GM23248 (cell line): ENCODE data around the gene EGFL7. TPM values are rescaled to one million over a fixed set of nuclear protein-coding genes. Genes with fewer than 3 reads are reported as not detected.

Source experiments
- DNase-seq: peaks from one replicate; pipeline ENCODE4 v3.0.0-alpha.2; 2015
- H2AFZ ChIP-seq: fragments of 200-600 bp; sonication (generic); 2 replicates; pipeline ENCODE4 v1.6.1; 2016; ENCODE audit warnings: antibody characterized with exemption
- H3F3A ChIP-seq: fragments of 200-600 bp; sonication (generic); 2 replicates; pipeline ENCODE4 v1.6.1; 2016; ENCODE audit warnings: mild to moderate bottlenecking, antibody characterized with exemption, mixed run types; ENCODE audit not compliant: insufficient read depth
- H3K27ac ChIP-seq: fragments of 200-600 bp; sonication (generic); 2 replicates; pipeline ENCODE4 v1.5.1; 2016; ENCODE audit warnings: mild to moderate bottlenecking
- H3K27me3 ChIP-seq: fragments of 200-600 bp; sonication (generic); replicated peaks from 2 replicates; pipeline ENCODE4 v1.6.1; 2016; ENCODE audit warnings: mild to moderate bottlenecking; ENCODE audit not compliant: insufficient read depth
- H3K36me3 ChIP-seq: fragments of 200-600 bp; sonication (generic); 2 replicates; pipeline ENCODE4 v1.6.1; 2016; ENCODE audit warnings: low read depth, mild to moderate bottlenecking
- H3K4me1 ChIP-seq: fragments of 200-600 bp; sonication (generic); 2 replicates; pipeline ENCODE4 v1.6.1; 2016; ENCODE audit warnings: mild to moderate bottlenecking; ENCODE audit not compliant: insufficient read depth
- H3K4me2 ChIP-seq: fragments of 200-600 bp; sonication (generic); one replicate; pipeline ENCODE4 v1.6.1; 2016; ENCODE audit warnings: mild to moderate bottlenecking; ENCODE audit not compliant: unreplicated experiment
- H3K4me3 ChIP-seq: fragments of 200-600 bp; sonication (generic); 2 replicates; pipeline ENCODE4 v1.5.1; 2016; ENCODE audit warnings: mild to moderate bottlenecking
- H3K79me2 ChIP-seq: fragments of 200-600 bp; sonication (generic); 2 replicates; pipeline ENCODE4 v1.6.1; 2016; ENCODE audit warnings: mild to moderate bottlenecking; ENCODE audit not compliant: insufficient read depth
- H3K9ac ChIP-seq: fragments of 200-600 bp; sonication (generic); 2 replicates; pipeline ENCODE4 v1.6.1; 2016; ENCODE audit warnings: mild to moderate bottlenecking
- H3K9me2 ChIP-seq: fragments of 200-600 bp; sonication (generic); 2 replicates; pipeline ENCODE4 v1.6.1; 2016; ENCODE audit warnings: mixed run types, mild to moderate bottlenecking, moderate library complexity; ENCODE audit not compliant: insufficient read depth
- H3K9me3 ChIP-seq: fragments of 200-600 bp; sonication (generic); one replicate; pipeline ENCODE4 v1.6.1; 2017; ENCODE audit warnings: low read depth
- H4K20me1 ChIP-seq: fragments of 200-600 bp; sonication (generic); 2 replicates; pipeline ENCODE4 v1.6.0; 2016; ENCODE audit not compliant: insufficient read depth
- EZH2 ChIP-seq: fragments of 200-600 bp; sonication (generic); IDR thresholded peaks from 2 replicates; pipeline ENCODE4 v1.6.1; 2018; ENCODE audit warnings: antibody characterized with exemption, mild to moderate bottlenecking; ENCODE audit not compliant: insufficient read depth, poor library complexity, severe bottlenecking
- EZH2phosphoT487 ChIP-seq: fragments of 200-600 bp; sonication (generic); IDR thresholded peaks from 2 replicates; pipeline ENCODE4 v1.6.1; 2018; ENCODE audit warnings: antibody characterized with exemption, moderate library complexity, mild to moderate bottlenecking, low read depth; ENCODE audit not compliant: insufficient read depth
- WGBS, 2 experiments: methylation state at CpG; one replicate each; pipeline ENCODE4 v1.1.6; 2015 to 2017; ENCODE audit warnings: low lambda C conversion rate in 2 of 2, low coverage in 1 of 2; ENCODE audit errors: missing lambda C conversion rate in 2 of 2; 5-methylcytosine and 5-hydroxymethylcytosine counted together
- in situ Hi-C: fragments of 300-500 bp; cut with MboI; formaldehyde crosslinking; loops from 2 replicates; pipeline ENCODE4 v1.15.0; 2020
- polyA plus RNA-seq: library from polyadenylated mRNA; unstranded; fragments of >200 nt; fragmentation: Nextera tagmentation; extraction: Ambion mirVana; gene quantifications from 2 replicates; pipeline ENCODE4 v1.2.1, GENCODE V29; 2016
- total RNA-seq: library from RNA; depleted of rRNA; stranded (reverse); fragments of >200 nt; shearing (Covaris generic); gene quantifications from 2 replicates; pipeline ENCODE4 v1.2.3, GENCODE V29; 2014

EGFL7 gene
- total and polyA plus RNA-seq, 2 experiments from 2014 or later = 13.7 to 15.3 TPM

DNA sequence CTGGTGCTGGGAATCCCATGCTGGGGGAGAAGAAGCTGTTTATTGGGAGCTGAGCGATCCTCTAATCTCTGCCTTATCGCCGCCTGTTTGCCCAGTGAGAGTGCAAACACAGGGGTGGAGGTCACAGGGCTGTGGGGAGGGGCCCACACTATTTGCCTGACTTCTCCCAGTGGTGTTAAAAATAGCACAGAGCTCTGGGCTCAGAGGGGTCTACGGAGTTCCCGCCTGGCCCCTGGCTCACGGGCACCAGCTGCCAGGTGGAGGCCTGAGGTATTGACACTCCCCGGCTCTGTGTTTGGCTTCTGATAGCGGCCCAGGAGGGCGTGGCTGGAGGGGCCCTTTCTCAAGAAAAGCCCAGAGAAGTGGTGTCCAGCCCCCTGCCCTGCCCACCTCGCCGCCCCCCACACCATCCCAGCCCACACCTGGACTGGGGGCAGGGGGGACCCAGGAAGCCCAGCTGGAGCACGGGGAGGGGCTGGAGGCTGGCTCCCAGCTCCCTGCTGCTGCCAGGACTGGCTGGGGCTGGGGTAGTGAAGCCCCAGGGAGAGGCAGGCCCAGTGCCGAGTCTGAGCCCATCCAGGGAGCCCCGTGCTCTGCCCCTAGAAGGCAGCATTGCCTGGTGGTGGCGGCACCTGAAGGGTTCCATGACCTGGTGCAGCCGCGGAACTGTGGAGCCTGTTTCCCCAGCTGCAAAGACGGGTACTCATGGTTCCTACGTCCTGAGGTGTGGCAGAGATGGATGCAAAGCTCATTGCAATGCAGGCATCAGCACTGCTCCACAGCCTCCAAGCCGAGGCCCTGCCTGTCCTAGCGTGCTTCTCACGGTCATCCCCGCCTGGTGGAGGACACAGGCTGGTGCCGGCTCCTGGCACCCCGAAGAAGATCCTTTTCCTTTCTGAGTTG is 35.7 kb upstream of the EGFL7 start:
- Histone ChIP-seq H3F3A (peaks cover 7% of the 10 kb centered on the region; the same call in 1 of the 2 replicates), H3K4me3 (no peak overlapping the region), H3K79me2 (no peaks in the 10 kb centered on the region), H3K27ac (no peak overlapping the region), H3K36me3 (no peaks in the 10 kb centered on the region), H3K4me1 (no peaks in the 10 kb centered on the region), H4K20me1 (no peaks in the 10 kb centered on the region), H3K9me3 (no peaks in the 10 kb centered on the region), H3K9ac (no peak overlapping the region), H3K9me2 (no peaks in the 10 kb centered on the region), H3K27me3 (no peaks in the 10 kb centered on the region), H2AFZ (no peak overlapping the region), H3K4me2 (no peak overlapping the region)
- DNase-seq = peak; percentile 26
- TF ChIP-seq EZH2 (no peak), EZH2phosphoT487 (no peak)
- 60 to 67% methylated on average over 20 to 23 of the region's 25 CpGs for WGBS, 2 experiments
- in situ Hi-C loops = no loop called here

DNA sequence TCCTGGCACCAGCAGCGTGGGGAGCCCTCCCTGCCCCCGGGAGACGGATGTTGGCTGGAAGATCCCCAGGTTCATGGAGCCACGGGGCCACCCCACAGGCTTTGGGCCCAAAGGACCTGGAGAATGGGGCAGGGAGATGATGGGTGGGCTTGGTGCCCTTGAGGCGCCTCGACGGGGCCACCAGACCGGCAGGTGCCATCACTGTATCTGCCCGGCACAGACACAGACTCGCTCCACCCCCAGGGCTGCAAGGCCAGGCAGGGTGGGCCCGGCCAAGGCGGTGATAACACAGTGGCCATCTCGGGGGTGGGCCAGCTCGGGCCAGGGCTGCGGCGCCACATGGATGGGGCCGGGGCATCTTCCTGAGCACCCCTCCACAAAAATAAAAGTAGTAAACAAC is 35.0 kb upstream of the EGFL7 start:
- Histone ChIP-seq H3F3A (peaks cover 7% of the 10 kb centered on the region; the same call in 1 of the 2 replicates), H3K9me3 (no peaks in the 10 kb centered on the region)
- in situ Hi-C loops = no loop called here

DNA sequence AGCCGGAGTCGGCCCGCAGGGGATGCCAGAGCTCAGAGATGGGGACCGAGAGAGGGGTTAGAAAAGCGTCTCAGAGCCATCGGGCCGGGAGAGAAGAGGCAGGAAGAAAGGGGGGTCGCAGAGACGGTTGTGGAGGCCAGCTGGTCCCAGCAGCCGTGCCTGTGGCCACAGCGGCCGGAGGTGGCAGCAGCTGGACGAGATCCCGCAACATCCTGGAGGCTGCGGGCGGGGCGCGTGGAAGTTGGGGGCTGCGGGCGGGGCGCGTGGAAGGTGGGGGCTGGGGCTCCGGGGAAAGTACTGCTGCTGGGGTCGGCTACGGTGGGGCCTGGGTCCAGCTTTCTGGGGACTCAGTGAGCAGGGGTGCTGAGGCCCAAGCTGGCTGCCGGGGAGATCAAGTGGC is 34.4 kb upstream of the EGFL7 start:
- Histone ChIP-seq H3K4me3 (no peak overlapping the region), H4K20me1 (no peaks in the 10 kb centered on the region), H3K4me2 (no peak overlapping the region), H3K27me3 (no peaks in the 10 kb centered on the region), H3K79me2 (no peaks in the 10 kb centered on the region), H3K27ac (no peak overlapping the region), H2AFZ (no peak overlapping the region), H3K9ac (no peak overlapping the region), H3K4me1 (no peaks in the 10 kb centered on the region), H3K9me3 (no peaks in the 10 kb centered on the region), H3F3A (peaks cover 7% of the 10 kb centered on the region; the same call in 1 of the 2 replicates), H3K36me3 (no peaks in the 10 kb centered on the region), H3K9me2 (no peaks in the 10 kb centered on the region)
- TF ChIP-seq EZH2 = no peak
- no peak for TF ChIP-seq EZH2phosphoT487
- DNase-seq = no peak
- WGBS, 2 experiments = 73 to 74% methylated on average over 17 to 26 of the region's 26 CpGs
- in situ Hi-C loops = no loop called here

More for the DNA sequence above, 35.0 kb upstream of the EGFL7 start:
- Histone ChIP-seq H3K36me3 (no peaks in the 10 kb centered on the region), H4K20me1 (no peaks in the 10 kb centered on the region), H3K9ac (no peak overlapping the region), H3K4me1 (no peaks in the 10 kb centered on the region), H3K27me3 (no peaks in the 10 kb centered on the region), H3K79me2 (no peaks in the 10 kb centered on the region), H3K4me3 (no peak overlapping the region), H2AFZ (no peak overlapping the region), H3K9me2 (no peaks in the 10 kb centered on the region), H3K4me2 (no peak overlapping the region), H3K27ac (no peak overlapping the region)
- TF ChIP-seq EZH2 (no peak), EZH2phosphoT487 (no peak)
- 77 to 80% methylated on average over 13 to 14 of the region's 17 CpGs for WGBS, 2 experiments
- DNase-seq = no peak

- Histone ChIP-seq H3K9me2 (no peaks in the 10 kb centered on the region), H3F3A (peaks cover 7% of the 10 kb centered on the region; the same call in 1 of the 2 replicates), H3K79me2 (no peaks in the 10 kb centered on the region), H3K27ac (no peak overlapping the region), H3K4me1 (no peaks in the 10 kb centered on the region), H3K27me3 (no peaks in the 10 kb centered on the region), H3K9me3 (no peaks in the 10 kb centered on the region), H3K36me3 (no peaks in the 10 kb centered on the region), H4K20me1 (no peaks in the 10 kb centered on the region), H3K4me3 (no peak overlapping the region), H3K9ac (no peak overlapping the region), H2AFZ (no peak overlapping the region), H3K4me2 (no peak overlapping the region)
- 48 to 56% methylated on average over 15 to 22 of the region's 22 CpGs for WGBS, 2 experiments
- TF ChIP-seq EZH2phosphoT487 (no peak), EZH2 (no peak)
- no peak for DNase-seq
- in situ Hi-C loops = no loop called here
Observed at GRCh38 chr9:136629001-136629878, 33.5 kb upstream of the EGFL7 start.
